Transverse colon (tissue), 4 donors: ENCODE measurements around the gene KLHL29.

ENCODE experiments used
- CTCF ChIP-seq, 5 experiments: fragments of 200-600 bp in 3 of 5; fragments of 450-650 bp in 2 of 5; sonication (generic) in 3 of 5; IDR thresholded peaks; 1 replicate in 2 of 5; 2 replicates in 3 of 5; pipeline ENCODE4 v1.5.1; 2016 to 2017; ENCODE audit warnings: antibody characterized with exemption in 5 of 5, inconsistent platforms in 3 of 5, mild to moderate bottlenecking in 2 of 5, moderate library complexity in 1 of 5
- EP300 ChIP-seq: sonication (generic); formaldehyde crosslinking; IDR thresholded peaks from one replicate; pipeline ENCODE4 v1.6.1; 2017; ENCODE audit warnings: antibody characterized with exemption, low read depth
- POLR2A ChIP-seq: fragments of 450-650 bp; IDR thresholded peaks from one replicate; pipeline ENCODE4 v1.6.1; 2016; ENCODE audit warnings: antibody characterized with exemption, mild to moderate bottlenecking, moderate library complexity
- POLR2AphosphoS5 ChIP-seq, 3 donors: sonication (generic); formaldehyde crosslinking; IDR thresholded peaks; one replicate each; pipeline ENCODE4 v1.6.1; 2016; ENCODE audit warnings: antibody characterized with exemption in 3 of 3

GRCh38 chr2:23657934-23658333 lies 273.0 kb downstream of the KLHL29 start:
- TF ChIP-seq CTCF (IDR thresholded peaks at IDR 0.05) (no peak), POLR2AphosphoS5 (IDR thresholded peaks at IDR 0.05) (no peak), POLR2A (no peak), EP300 (no peak)
